OCI-LY1 (cell line): ENCODE measurements around the gene DHRSX.

Source experiments
- H2AFZ ChIP-seq: fragments of 200-600 bp; sonication (generic), shearing (Covaris generic); 2 replicates; pipeline ENCODE4 v1.6.0; 2014; ENCODE audit warnings: antibody characterized with exemption, mild to moderate bottlenecking, low read length
- H3F3A ChIP-seq: fragments of 200-600 bp; sonication (generic), shearing (Covaris generic); 2 replicates; pipeline ENCODE4 v1.6.0; 2014; ENCODE audit warnings: mild to moderate bottlenecking, antibody characterized with exemption, low read length, moderate library complexity; ENCODE audit not compliant: insufficient read depth
- H3K27ac ChIP-seq: fragments of 200-600 bp; sonication (generic); 2 replicates; pipeline ENCODE4 v1.5.1; 2014; ENCODE audit warnings: low read length, mixed run types, mild to moderate bottlenecking, low read depth; ENCODE audit not compliant: poor library complexity, severe bottlenecking
- H3K27me3 ChIP-seq: fragments of 200-600 bp; sonication (generic); 2 replicates; pipeline ENCODE4 v1.6.0; 2014; ENCODE audit warnings: antibody characterized with exemption, mild to moderate bottlenecking, low read length, moderate library complexity; ENCODE audit not compliant: insufficient read depth
- H3K36me3 ChIP-seq: fragments of 200-600 bp; sonication (generic); 2 replicates; pipeline ENCODE4 v1.6.1; 2014; ENCODE audit warnings: mild to moderate bottlenecking, antibody characterized with exemption, low read length, moderate library complexity, mixed read lengths; ENCODE audit not compliant: insufficient read depth
- H3K4me1 ChIP-seq: fragments of 200-600 bp; sonication (generic); 2 replicates; pipeline ENCODE4 v1.5.1; 2014; ENCODE audit warnings: mild to moderate bottlenecking, low read length, moderate library complexity; ENCODE audit not compliant: insufficient read depth, severe bottlenecking
- H3K4me2 ChIP-seq: fragments of 200-600 bp; sonication (generic), shearing (Covaris generic); 2 replicates; pipeline ENCODE4 v1.6.1; 2014; ENCODE audit warnings: low read length
- H3K4me3 ChIP-seq: fragments of 200-600 bp; sonication (generic); 2 replicates; pipeline ENCODE4 v1.5.1; 2014; ENCODE audit warnings: low read length, low read depth, mild to moderate bottlenecking, mixed read lengths; ENCODE audit not compliant: poor library complexity, severe bottlenecking
- H3K79me2 ChIP-seq: fragments of 200-600 bp; shearing (Covaris generic); 2 replicates; pipeline ENCODE4 v1.6.1; 2016; ENCODE audit warnings: mixed run types, low read length, mixed read lengths; ENCODE audit not compliant: insufficient read depth
- H3K9ac ChIP-seq: fragments of 200-600 bp; sonication (generic), shearing (Covaris generic); 2 replicates; pipeline ENCODE4 v1.6.1; 2014; ENCODE audit warnings: mild to moderate bottlenecking, low read length, mixed read lengths
- H3K9me2 ChIP-seq: fragments of 200-600 bp; sonication (generic), shearing (Covaris generic); 2 replicates; pipeline ENCODE4 v1.6.1; 2014; ENCODE audit warnings: low read depth, mild to moderate bottlenecking, low read length, mixed read lengths
- H3K9me3 ChIP-seq: fragments of 200-600 bp; shearing (Covaris generic); 2 replicates; pipeline ENCODE4 v1.6.1; 2014; ENCODE audit warnings: low read length, mixed read lengths
- H4K20me1 ChIP-seq: fragments of 200-600 bp; sonication (generic), shearing (Covaris generic); 2 replicates; pipeline ENCODE4 v1.6.0; 2016; ENCODE audit warnings: mild to moderate bottlenecking, low read length; ENCODE audit not compliant: insufficient read depth
- CTCF ChIP-seq: fragments of 200-600 bp; sonication (generic), shearing (Covaris generic); IDR thresholded peaks from 2 replicates; pipeline ENCODE4 v1.5.1; 2017; ENCODE audit warnings: mild to moderate bottlenecking, antibody characterized with exemption, low read length, moderate library complexity, mixed read lengths
- EZH2 ChIP-seq: fragments of 200-600 bp; sonication (generic), shearing (Covaris generic); IDR thresholded peaks from 2 replicates; pipeline ENCODE4 v1.8.0; 2017; ENCODE audit warnings: borderline replicate concordance, mixed run types, mild to moderate bottlenecking, antibody characterized with exemption, low read length, moderate library complexity, mixed read lengths

Gene DHRSX

GRCh38 chrX:2499507-2499906 is 1.3 kb downstream of the DHRSX start:
- no peaks in the 10 kb centered on the region for H3K9me2 ChIP-seq
- H3K4me3 ChIP-seq = peak overlapping the region; percentile 96
- no peaks in the 10 kb centered on the region for H3K27me3 ChIP-seq
- peaks cover 56% of the 10 kb centered on the region for H3K4me1 ChIP-seq
- peaks cover 38% of the 10 kb centered on the region for H3K36me3 ChIP-seq
- H3K27ac ChIP-seq = peak overlapping the region; percentile 90
- TF ChIP-seq EZH2 = no peak
- TF ChIP-seq CTCF = no peak
- peak overlapping the region; percentile 97 for H3K9ac ChIP-seq
- H3K4me2 ChIP-seq = peak overlapping the region; percentile 76
- H3F3A ChIP-seq = peaks cover 6% of the 10 kb centered on the region; the same call in 1 of the 2 replicates
- H4K20me1 ChIP-seq = peaks cover 4% of the 10 kb centered on the region; the same call in 1 of the 2 replicates
- H3K9me3 ChIP-seq = no peaks in the 10 kb centered on the region
- H2AFZ ChIP-seq = no peak overlapping the region
- peaks cover 57% of the 10 kb centered on the region for H3K79me2 ChIP-seq

GRCh38 chrX:2498781-2499302 is 1.9 kb downstream of the DHRSX start:
- TF ChIP-seq CTCF (no peak), EZH2 (no peak)
- no peak overlapping the region for H2AFZ ChIP-seq
- H3K4me1 ChIP-seq = peaks cover 60% of the 10 kb centered on the region
- H3K36me3 ChIP-seq = peaks cover 38% of the 10 kb centered on the region
- peak overlapping the region; percentile 90 for H3K27ac ChIP-seq
- H3K79me2 ChIP-seq = peaks cover 63% of the 10 kb centered on the region
- peak overlapping the region; percentile 76 for H3K4me2 ChIP-seq
- H3K9ac ChIP-seq = peak overlapping the region; percentile 97
- peaks cover 4% of the 10 kb centered on the region; the same call in 1 of the 2 replicates for H4K20me1 ChIP-seq
- H3K9me3 ChIP-seq = no peaks in the 10 kb centered on the region
- no peaks in the 10 kb centered on the region for H3K9me2 ChIP-seq
- peak overlapping the region; percentile 96 for H3K4me3 ChIP-seq
- H3K27me3 ChIP-seq = no peaks in the 10 kb centered on the region
- H3F3A ChIP-seq = peaks cover 6% of the 10 kb centered on the region; the same call in 1 of the 2 replicates

- Histone ChIP-seq H3K4me1 (peaks cover 65% of the 10 kb centered on the region), H3K27me3 (no peaks in the 10 kb centered on the region), H3K36me3 (peaks cover 38% of the 10 kb centered on the region), H2AFZ (no peak overlapping the region), H3K27ac (peak overlapping the region; percentile 90), H3K9me2 (no peaks in the 10 kb centered on the region), H3K79me2 (peaks cover 70% of the 10 kb centered on the region), H3F3A (peaks cover 6% of the 10 kb centered on the region; the same call in 1 of the 2 replicates), H3K9me3 (no peaks in the 10 kb centered on the region), H3K4me3 (peak overlapping the region; percentile 96), H3K4me2 (peak overlapping the region; percentile 76), H4K20me1 (peaks cover 4% of the 10 kb centered on the region; the same call in 1 of the 2 replicates), H3K9ac (peak overlapping the region; percentile 97)
- TF ChIP-seq EZH2 = no peak
- no peak for TF ChIP-seq CTCF
These were observed 2.6 kb downstream of the DHRSX start for GRCh38 chrX:2497961-2498780.
